Sigmoid colon (tissue), 7 donors: ENCODE data around the gene DNAH7. TPM values are rescaled to one million over a fixed set of nuclear protein-coding genes. Genes with fewer than 3 reads are reported as not detected.

Source experiments
- DNase-seq: peaks from one replicate; pipeline ENCODE4 v3.0.0-alpha.2; 2019
- H3K27ac ChIP-seq, 4 donors: fragments of 200-600 bp; sonication (generic); one replicate each; pipeline ENCODE4 v1.5.1; 2016 to 2019; ENCODE audit warnings: mild to moderate bottlenecking in 1 of 4
- H3K27me3 ChIP-seq, 3 donors: fragments of 200-600 bp; sonication (generic); one replicate each; pipeline ENCODE4 v1.5.1; 2019; ENCODE audit warnings: mild to moderate bottlenecking in 1 of 3
- H3K36me3 ChIP-seq, 4 donors: fragments of 200-600 bp; sonication (generic); one replicate each; pipeline ENCODE4 v1.5.1; 2016 to 2019
- H3K4me1 ChIP-seq, 4 donors: fragments of 200-600 bp; sonication (generic); one replicate each; pipeline ENCODE4 v1.5.1; 2017 to 2019
- H3K4me3 ChIP-seq, 4 donors: fragments of 200-600 bp; sonication (generic); one replicate each; pipeline ENCODE4 v1.5.1; 2017 to 2019; ENCODE audit warnings: mild to moderate bottlenecking in 2 of 4, moderate library complexity in 1 of 4
- H3K9me3 ChIP-seq, 4 donors: fragments of 200-600 bp in 3 of 4; sonication (generic) in 3 of 4; one replicate each; pipeline versions ENCODE4 v1.5.1 to v1.6.1; 2013 to 2019
- EP300 ChIP-seq, 4 donors: sonication (generic); formaldehyde crosslinking; IDR thresholded peaks; one replicate each; pipeline ENCODE4 v1.6.1; 2017; ENCODE audit warnings: antibody characterized with exemption in 4 of 4
- POLR2A ChIP-seq, 2 donors: fragments of 450-650 bp; IDR thresholded peaks; one replicate each; pipeline ENCODE4 v1.6.1; 2016; ENCODE audit warnings: antibody characterized with exemption in 2 of 2, mild to moderate bottlenecking in 2 of 2, moderate library complexity in 2 of 2
- POLR2AphosphoS5 ChIP-seq, 4 donors: sonication (generic); formaldehyde crosslinking; IDR thresholded peaks; one replicate each; pipeline ENCODE4 v1.6.1; 2017; ENCODE audit warnings: antibody characterized with exemption in 4 of 4
- WGBS, 2 donors: extraction: QIAGEN DNeasy Blood & Tissue Kit; methylation state at CpG; one replicate each; pipeline ENCODE4 v1.1.7; 2013; 5-methylcytosine and 5-hydroxymethylcytosine counted together
- intact Hi-C: fragments of 100-400 bp; cut with DNase I; formaldehyde crosslinking; loops from one replicate; pipeline ENCODE4 v1.15.1; 2023
- polyA plus RNA-seq, 3 donors: library from polyadenylated mRNA; stranded (reverse); fragments of 200-250 nt; gene quantifications; one replicate each; pipeline ENCODE4 v1.2.3, GENCODE V29; 2013
- total RNA-seq, 4 donors: library from RNA; depleted of rRNA; stranded (reverse); fragments of >200 nt; gene quantifications; one replicate each; pipeline ENCODE4 v1.1.0, GENCODE V29; 2016
- TF ChIP-seq, protein P1 (sequence below), 4 experiments: fragments of 450-650 bp in 3 of 4; fragments of 200-600 bp in 1 of 4; IDR thresholded peaks; one replicate each; pipeline ENCODE4 v1.5.1; 2016 to 2019; ENCODE audit warnings: antibody characterized with exemption in 4 of 4, mild to moderate bottlenecking in 3 of 4, moderate library complexity in 2 of 4
- donor health status: healthy with polysubstance abuse.
- donor health status: Bipolar disorder and iron deficiency.
- donor health status: healthy.

The DNAH7 gene
- total and polyA plus RNA-seq, 7 donors: 0.36 to 1.9 (median 0.99) TPM

GRCh38 chr2:195737511-195738325 lies 330.9 kb downstream of the DNAH7 start:
- TF ChIP-seq POLR2A (IDR thresholded peaks at IDR 0.05) (no peak), EP300 (IDR thresholded peaks at IDR 0.05) (no peak), POLR2AphosphoS5 (IDR thresholded peaks at IDR 0.05) (no peak)
- TF ChIP-seq, protein P1, sequence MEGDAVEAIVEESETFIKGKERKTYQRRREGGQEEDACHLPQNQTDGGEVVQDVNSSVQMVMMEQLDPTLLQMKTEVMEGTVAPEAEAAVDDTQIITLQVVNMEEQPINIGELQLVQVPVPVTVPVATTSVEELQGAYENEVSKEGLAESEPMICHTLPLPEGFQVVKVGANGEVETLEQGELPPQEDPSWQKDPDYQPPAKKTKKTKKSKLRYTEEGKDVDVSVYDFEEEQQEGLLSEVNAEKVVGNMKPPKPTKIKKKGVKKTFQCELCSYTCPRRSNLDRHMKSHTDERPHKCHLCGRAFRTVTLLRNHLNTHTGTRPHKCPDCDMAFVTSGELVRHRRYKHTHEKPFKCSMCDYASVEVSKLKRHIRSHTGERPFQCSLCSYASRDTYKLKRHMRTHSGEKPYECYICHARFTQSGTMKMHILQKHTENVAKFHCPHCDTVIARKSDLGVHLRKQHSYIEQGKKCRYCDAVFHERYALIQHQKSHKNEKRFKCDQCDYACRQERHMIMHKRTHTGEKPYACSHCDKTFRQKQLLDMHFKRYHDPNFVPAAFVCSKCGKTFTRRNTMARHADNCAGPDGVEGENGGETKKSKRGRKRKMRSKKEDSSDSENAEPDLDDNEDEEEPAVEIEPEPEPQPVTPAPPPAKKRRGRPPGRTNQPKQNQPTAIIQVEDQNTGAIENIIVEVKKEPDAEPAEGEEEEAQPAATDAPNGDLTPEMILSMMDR (IDR thresholded peaks at IDR 0.05): no peak
- Histone ChIP-seq H3K9me3 (no peaks in the 10 kb centered on the region), H3K4me1 (no peaks in the 10 kb centered on the region), H3K36me3 (peaks cover 0 to 26% (median 0%) of the 10 kb centered on the region in 4 donors), H3K27me3 (no peaks in the 10 kb centered on the region), H3K4me3 (no peak overlapping the region), H3K27ac (no peak overlapping the region)
- 78 to 93% methylated on average over 5 of the region's 5 CpGs for WGBS, 2 donors
- intact Hi-C loops: no loop called here
- no peak for DNase-seq

- Histone ChIP-seq H3K4me3 (no peak overlapping the region), H3K36me3 (peaks cover 0 to 42% (median 3%) of the 10 kb centered on the region in 4 donors), H3K27me3 (no peaks in the 10 kb centered on the region), H3K27ac (no peak overlapping the region), H3K4me1 (no peaks in the 10 kb centered on the region), H3K9me3 (no peaks in the 10 kb centered on the region)
- WGBS, 2 donors: 92 to 97% methylated on average over 1 of the region's 1 CpG
- intact Hi-C loops: no loop called here
- DNase-seq: no peak
- TF ChIP-seq, protein P1 (IDR thresholded peaks at IDR 0.05): no peak
- TF ChIP-seq POLR2A (IDR thresholded peaks at IDR 0.05): no peak
- TF ChIP-seq EP300 (IDR thresholded peaks at IDR 0.05): no peak
- TF ChIP-seq POLR2AphosphoS5 (IDR thresholded peaks at IDR 0.05): no peak
Measured at GRCh38 chr2:195735347-195735746, 333.3 kb downstream of the DNAH7 start.

GRCh38 chr2:195734931-195735330 lies 333.7 kb downstream of the DNAH7 start:
- H3K27ac ChIP-seq: no peak overlapping the region
- H3K9me3 ChIP-seq: no peaks in the 10 kb centered on the region
- no peaks in the 10 kb centered on the region for H3K4me1 ChIP-seq
- TF ChIP-seq, protein P1 (IDR thresholded peaks at IDR 0.05): no peak
- no peak for TF ChIP-seq POLR2A (IDR thresholded peaks at IDR 0.05)
- no peak for TF ChIP-seq POLR2AphosphoS5 (IDR thresholded peaks at IDR 0.05)
- no peak for TF ChIP-seq EP300 (IDR thresholded peaks at IDR 0.05)
- no peak for DNase-seq
- WGBS, 2 donors: 90 to 91% methylated on average over 2 of the region's 2 CpGs
- no peaks in the 10 kb centered on the region for H3K27me3 ChIP-seq
- H3K4me3 ChIP-seq: no peak overlapping the region
- H3K36me3 ChIP-seq: peaks cover 0 to 44% (median 3%) of the 10 kb centered on the region in 4 donors
- intact Hi-C loops: no loop called here

DNA sequence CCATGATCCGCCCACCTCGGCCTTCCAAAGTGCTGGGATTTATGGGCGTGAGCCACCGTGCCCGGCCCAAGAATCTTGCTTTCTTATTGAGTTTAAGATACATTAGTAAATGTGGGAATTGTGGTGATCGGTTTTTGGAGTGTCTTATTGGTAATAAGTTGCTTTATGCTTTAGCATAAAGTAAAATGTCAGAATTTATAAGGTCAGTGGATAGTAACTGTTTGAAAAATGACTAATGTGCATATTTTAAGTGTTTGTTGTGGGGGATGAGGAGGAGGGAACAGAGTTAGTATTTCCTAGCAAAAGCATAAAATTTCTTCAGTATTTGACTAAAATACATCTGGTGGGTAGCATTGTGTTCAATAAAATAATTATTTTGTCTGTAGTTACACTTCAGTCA lies 334.2 kb downstream of the DNAH7 start:
- H3K27ac ChIP-seq: no peak overlapping the region
- WGBS, 2 donors: 88 to 93% methylated on average over 6 of the region's 6 CpGs
- TF ChIP-seq, protein P1 (IDR thresholded peaks at IDR 0.05): no peak
- TF ChIP-seq EP300 (IDR thresholded peaks at IDR 0.05) (no peak), POLR2AphosphoS5 (IDR thresholded peaks at IDR 0.05) (no peak), POLR2A (IDR thresholded peaks at IDR 0.05) (no peak)
- no peak overlapping the region for H3K4me3 ChIP-seq
- H3K4me1 ChIP-seq: no peaks in the 10 kb centered on the region
- peaks cover 0 to 42% (median 3%) of the 10 kb centered on the region in 4 donors for H3K36me3 ChIP-seq
- no peaks in the 10 kb centered on the region for H3K9me3 ChIP-seq
- H3K27me3 ChIP-seq: no peaks in the 10 kb centered on the region
- intact Hi-C loops: no loop called here
- no peak for DNase-seq
